Measurements from ENCODE around the gene SNX24.

DNA sequence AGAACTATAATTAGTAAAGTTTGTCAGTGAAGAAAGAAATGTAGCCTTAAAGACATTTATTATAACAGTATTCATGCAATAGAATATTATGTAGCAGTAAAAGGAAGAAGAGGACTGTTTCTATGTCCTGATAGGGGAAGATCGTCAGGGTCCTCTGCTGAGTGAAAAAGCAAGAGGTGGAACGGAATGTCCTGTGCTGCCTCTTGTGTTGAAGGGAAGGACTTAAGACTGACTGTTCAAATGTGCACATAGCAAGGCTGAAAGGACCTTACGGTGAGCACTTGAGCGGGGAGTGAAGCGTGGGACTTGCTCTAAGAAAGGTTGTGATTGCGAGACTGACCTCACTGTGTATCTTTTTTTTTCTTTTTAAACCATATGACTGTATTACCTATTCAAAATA is 63.2 kb downstream of the SNX24 start:
- TF ChIP-seq EP300 (IDR thresholded peaks at IDR 0.05; ENCODE audit: low read depth) (peak; percentile 35), POLR2A (IDR thresholded peaks at IDR 0.05) (no peak)
